WERI-Rb-1 (cell line): Measurements from ENCODE around the gene ASPSCR1.

ENCODE experiments used
- DNase-seq: peaks from one replicate; pipeline ENCODE4 v3.0.0-alpha.2; 2020
- H3K27ac ChIP-seq: fragments of 250-450 bp; sonication (Bioruptor Pico); 2 replicates; pipeline ENCODE4 v1.5.1; 2020; ENCODE audit warnings: mild to moderate bottlenecking, moderate library complexity
- H3K27me3 ChIP-seq: fragments of 250-450 bp; sonication (Bioruptor Pico); 2 replicates; pipeline ENCODE4 v1.5.1; 2021; ENCODE audit warnings: mild to moderate bottlenecking, low read depth, moderate library complexity; ENCODE audit not compliant: insufficient read depth, severe bottlenecking
- H3K36me3 ChIP-seq: fragments of 250-450 bp; sonication (Bioruptor Pico); 2 replicates; pipeline ENCODE4 v1.5.1; 2020; ENCODE audit warnings: mild to moderate bottlenecking, moderate library complexity
- H3K4me3 ChIP-seq: 2 replicates; pipeline ENCODE4 v1.5.1; 2011; ENCODE audit warnings: low read depth, mild to moderate bottlenecking, control low read depth, low read length
- H3K9me3 ChIP-seq: fragments of 250-450 bp; sonication (Bioruptor Pico); 2 replicates; pipeline ENCODE4 v1.5.1; 2021; ENCODE audit warnings: mild to moderate bottlenecking, moderate library complexity; ENCODE audit not compliant: severe bottlenecking
- CTCF ChIP-seq: IDR thresholded peaks from 2 replicates; pipeline ENCODE4 v1.5.1; 2011; ENCODE audit warnings: low read depth, mild to moderate bottlenecking, control low read depth, inconsistent platforms, low read length

ASPSCR1 gene

DNA sequence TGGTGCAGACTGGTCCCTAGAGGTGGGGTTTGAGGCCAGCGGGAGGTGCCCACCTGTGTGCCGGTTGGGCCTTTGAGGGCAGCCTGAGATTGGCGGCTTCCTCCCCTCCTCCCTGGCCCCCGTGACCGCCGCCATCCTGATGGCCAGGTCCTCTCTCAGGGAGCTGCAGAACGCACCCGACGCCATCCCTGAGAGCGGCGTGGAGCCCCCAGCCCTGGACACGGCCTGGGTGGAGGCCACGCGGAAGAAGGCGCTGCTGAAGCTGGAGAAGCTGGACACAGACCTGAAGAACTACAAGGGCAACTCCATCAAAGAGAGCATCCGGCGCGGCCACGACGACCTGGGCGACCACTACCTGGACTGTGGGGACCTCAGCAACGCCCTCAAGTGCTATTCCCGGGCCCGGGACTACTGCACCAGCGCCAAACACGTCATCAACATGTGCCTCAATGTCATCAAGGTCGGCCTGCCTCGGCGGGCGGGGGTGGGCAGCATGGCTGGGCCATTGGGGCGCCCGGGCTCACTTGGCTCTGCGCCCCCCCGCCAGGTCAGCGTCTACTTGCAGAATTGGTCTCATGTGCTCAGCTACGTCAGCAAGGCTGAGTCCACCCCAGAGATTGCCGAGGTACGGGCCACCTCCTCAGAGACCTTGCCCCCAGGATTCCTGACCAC is 77.1 kb downstream of the ASPSCR1 start:
- H3K36me3 ChIP-seq, result peaks cover 74% of the 10 kb centered on the region
- DNase-seq, result no peak

GRCh38 chr17:82055023-82055964 is 77.9 kb downstream of the ASPSCR1 start:
- H3K9me3 ChIP-seq, result no peaks in the 10 kb centered on the region
- no peak for DNase-seq
- H3K27me3 ChIP-seq, result no peaks in the 10 kb centered on the region
- H3K4me3 ChIP-seq, result no peak overlapping the region
- peaks cover 74% of the 10 kb centered on the region for H3K36me3 ChIP-seq
- TF ChIP-seq CTCF, result no peak
- no peak overlapping the region for H3K27ac ChIP-seq

More for the DNA sequence above, 77.1 kb downstream of the ASPSCR1 start:
- no peak for TF ChIP-seq CTCF
- H3K9me3 ChIP-seq, result no peaks in the 10 kb centered on the region
- no peak overlapping the region for H3K27ac ChIP-seq
- H3K4me3 ChIP-seq, result no peak overlapping the region
- no peaks in the 10 kb centered on the region for H3K27me3 ChIP-seq

GRCh38 chr17:82055965-82056728 is 78.7 kb downstream of the ASPSCR1 start:
- Histone ChIP-seq H3K27me3 (no peaks in the 10 kb centered on the region), H3K27ac (no peak overlapping the region; the same call in 1 of the 2 replicates), H3K36me3 (peaks cover 80% of the 10 kb centered on the region), H3K4me3 (no peak overlapping the region), H3K9me3 (no peaks in the 10 kb centered on the region)
- DNase-seq, result no peak
- no peak for TF ChIP-seq CTCF

GRCh38 chr17:82056729-82057621 is 79.5 kb downstream of the ASPSCR1 start:
- Histone ChIP-seq H3K36me3 (peaks cover 87% of the 10 kb centered on the region), H3K9me3 (no peaks in the 10 kb centered on the region), H3K4me3 (no peak overlapping the region), H3K27me3 (no peaks in the 10 kb centered on the region), H3K27ac (peak overlapping the region; percentile 23)
- no peak for TF ChIP-seq CTCF
- DNase-seq, result no peak
